A549 treated with Hydrocortisone at 1 μM for 4 hours (cell line): ENCODE measurements around the gene RELT. TPM values are rescaled to one million over a fixed set of nuclear protein-coding genes. Genes with fewer than 3 reads are reported as not detected.

Experiments used
- total RNA-seq: library from RNA; stranded (reverse); fragments of 200-300 nt; extraction: Qiagen RNA extraction; gene quantifications from 5 replicates; pipeline ENCODE4 v1.2.3, GENCODE V29; 2022

The RELT gene, protein sequence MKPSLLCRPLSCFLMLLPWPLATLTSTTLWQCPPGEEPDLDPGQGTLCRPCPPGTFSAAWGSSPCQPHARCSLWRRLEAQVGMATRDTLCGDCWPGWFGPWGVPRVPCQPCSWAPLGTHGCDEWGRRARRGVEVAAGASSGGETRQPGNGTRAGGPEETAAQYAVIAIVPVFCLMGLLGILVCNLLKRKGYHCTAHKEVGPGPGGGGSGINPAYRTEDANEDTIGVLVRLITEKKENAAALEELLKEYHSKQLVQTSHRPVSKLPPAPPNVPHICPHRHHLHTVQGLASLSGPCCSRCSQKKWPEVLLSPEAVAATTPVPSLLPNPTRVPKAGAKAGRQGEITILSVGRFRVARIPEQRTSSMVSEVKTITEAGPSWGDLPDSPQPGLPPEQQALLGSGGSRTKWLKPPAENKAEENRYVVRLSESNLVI
- total RNA-seq = 5.6 to 8.0 TPM (median 7.6 TPM) in 5 replicates

DNA sequence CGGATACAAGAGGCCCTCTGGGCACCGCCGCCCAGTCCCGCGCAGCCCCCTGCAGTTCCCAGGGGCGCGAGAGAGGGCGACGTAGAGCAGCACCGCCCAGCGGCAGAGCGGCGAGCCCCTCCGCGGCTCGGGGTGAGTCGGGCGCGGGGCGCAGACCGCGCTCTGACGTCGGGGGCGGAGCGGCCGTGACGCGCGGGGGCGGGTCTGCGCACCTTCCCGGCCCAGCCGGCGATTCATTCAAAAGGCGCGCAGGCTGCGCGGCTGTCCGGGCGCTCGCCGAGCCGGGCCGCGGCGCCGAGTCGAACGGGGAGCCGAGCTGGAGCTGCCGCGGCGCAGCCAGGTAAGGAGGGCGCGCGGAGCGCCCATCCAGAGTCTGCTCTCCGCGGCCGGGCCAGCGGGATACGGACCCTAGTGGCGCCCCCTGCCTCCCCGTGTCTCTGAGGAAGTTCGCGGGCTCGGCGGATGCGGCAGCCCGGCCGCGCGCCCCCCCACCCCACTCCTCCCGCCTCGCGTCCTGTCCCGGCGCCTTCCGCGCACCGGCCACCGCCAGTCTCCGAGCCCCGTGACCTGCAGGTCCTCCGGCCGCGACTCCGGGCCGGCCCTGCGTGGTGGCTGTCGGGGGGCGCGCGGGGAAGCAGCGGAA, at the start of gene RELT:
RELT (plus strand) TSS at position 240 of the 643 bp plus-strand sequence. CDS start 12,738 bp downstream, outside the sequence.

Other genes with a start within 250 kb of the RELT start
- 7.0 to 10.8 TPM (median 8.9 TPM) in 5 replicates for gene FCHSD2, start 234.1 kb upstream of the RELT start, total RNA-seq
- 10.3 to 13.0 TPM (median 11.8 TPM) in 5 replicates for gene P2RY2, start 158.1 kb upstream of the RELT start, total RNA-seq
- 4.1 to 8.1 TPM (median 6.4 TPM) in 5 replicates for gene P2RY6, start 104.1 kb upstream of the RELT start, total RNA-seq
- gene ARHGEF17, start 68.1 kb upstream of the RELT start, total RNA-seq = 9.5 to 12.1 TPM (median 10.7 TPM) in 5 replicates
- gene FAM168A, start 221.7 kb downstream of the RELT start, total RNA-seq = 10.4 to 16.1 TPM (median 14.3 TPM) in 5 replicates